Smooth muscle cell (in vitro differentiated cells): ENCODE measurements around the gene SF3B6. TPM values are rescaled to one million over a fixed set of nuclear protein-coding genes. Genes with fewer than 3 reads are reported as not detected.
"Not testable (repeated sequence)": the region's sequence is repeated elsewhere in the genome, so short reads cannot be mapped to it uniquely, and the experiment has no call there.

Experiments
- DNase-seq: peaks from one replicate; lab custom pipeline; 2025; ENCODE audit not compliant: unreplicated experiment; lab: John Stamatoyannopoulos, UW
- H2AFZ ChIP-seq: fragments of 200-600 bp; sonication (generic); 2 replicates; pipeline ENCODE4 v1.6.0; 2016; ENCODE audit warnings: antibody characterized with exemption, low read depth, mild to moderate bottlenecking
- H3F3A ChIP-seq: fragments of 200-600 bp; sonication (generic); 2 replicates; pipeline ENCODE4 v1.6.0; 2017; ENCODE audit warnings: antibody characterized with exemption, low read depth
- H3K27ac ChIP-seq: fragments of 200-600 bp; sonication (generic); 2 replicates; pipeline ENCODE4 v1.5.1; 2016; ENCODE audit warnings: low read depth, mild to moderate bottlenecking
- H3K27me3 ChIP-seq: fragments of 200-600 bp; sonication (generic); 2 replicates; pipeline ENCODE4 v1.6.1; 2016; ENCODE audit warnings: low read depth, mild to moderate bottlenecking
- H3K36me3 ChIP-seq: fragments of 200-600 bp; sonication (generic); 2 replicates; pipeline ENCODE4 v1.5.1; 2016; ENCODE audit warnings: low read depth
- H3K4me1 ChIP-seq: fragments of 200-600 bp; sonication (generic); 2 replicates; pipeline ENCODE4 v1.5.1; 2016; ENCODE audit warnings: low read depth
- H3K4me2 ChIP-seq: fragments of 200-600 bp; sonication (generic); 2 replicates; pipeline ENCODE4 v1.6.0; 2016; ENCODE audit warnings: mild to moderate bottlenecking
- H3K4me3 ChIP-seq: fragments of 200-600 bp; sonication (generic); 2 replicates; pipeline ENCODE4 v1.5.1; 2016; ENCODE audit warnings: mild to moderate bottlenecking
- H3K79me2 ChIP-seq: fragments of 200-600 bp; sonication (generic); 2 replicates; pipeline ENCODE4 v1.6.0; 2016; ENCODE audit warnings: low read depth, mild to moderate bottlenecking
- H3K9ac ChIP-seq: fragments of 200-600 bp; sonication (generic); 2 replicates; pipeline ENCODE4 v1.6.0; 2016; ENCODE audit warnings: low read depth
- H3K9me3 ChIP-seq: fragments of 200-600 bp; sonication (generic); replicated peaks from 2 replicates; pipeline ENCODE4 v1.5.1; 2016; ENCODE audit warnings: low read depth
- H4K20me1 ChIP-seq: fragments of 200-600 bp; sonication (generic); 2 replicates; pipeline ENCODE4 v1.6.0; 2016; ENCODE audit warnings: low read depth
- WGBS: methylation state at CpG from one replicate; pipeline ENCODE4 v1.1.7; 2016; ENCODE audit warnings: low lambda C conversion rate; 5-methylcytosine and 5-hydroxymethylcytosine counted together
- polyA plus RNA-seq: library from polyadenylated mRNA; unstranded; fragments of >200 nt; fragmentation: Nextera tagmentation; extraction: Ambion mirVana; gene quantifications from 2 replicates; pipeline ENCODE4 v1.2.1, GENCODE V29; 2016
- total RNA-seq: library from RNA; depleted of rRNA; stranded (reverse); fragments of >200 nt; gene quantifications from 2 replicates; pipeline ENCODE4 v1.2.3, GENCODE V29; 2014
- TF ChIP-seq, protein P1 (sequence below): fragments of 200-600 bp; sonication (generic); IDR thresholded peaks from 2 replicates; pipeline ENCODE4 v1.5.1; 2017; ENCODE audit warnings: borderline replicate concordance, mild to moderate bottlenecking, antibody characterized with exemption; ENCODE audit not compliant: insufficient read depth, poor library complexity, severe bottlenecking

Gene SF3B6
- total and polyA plus RNA-seq, 2 experiments from 2014 or later, result 210 to 260 TPM

DNA sequence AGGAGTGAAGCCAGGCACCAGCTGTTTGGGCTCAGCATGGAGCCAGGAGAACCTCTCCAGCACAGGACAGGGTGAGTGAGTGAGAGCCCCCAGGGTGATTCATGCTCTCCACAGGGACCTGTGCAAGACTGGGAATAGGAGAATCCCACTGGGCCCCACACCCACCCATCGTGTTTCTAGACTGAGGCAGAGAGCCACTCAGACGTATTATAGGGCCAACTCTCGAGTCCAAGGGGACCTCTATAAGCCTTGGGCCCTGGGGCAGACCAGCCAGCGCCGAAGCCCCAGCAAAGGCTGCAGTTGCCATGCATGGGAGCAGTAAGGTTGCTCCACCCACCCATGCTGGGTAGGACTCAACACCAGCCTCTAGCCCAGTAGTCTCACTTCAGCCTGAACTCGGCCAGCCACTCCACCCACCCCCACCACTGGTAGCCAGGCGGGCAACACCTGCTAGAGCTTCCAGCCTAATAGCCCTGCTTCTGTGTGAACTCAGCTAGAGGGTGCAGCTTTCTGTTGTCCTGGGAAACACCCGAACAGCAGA lies 28.1 kb upstream of the SF3B6 start:
- no peak overlapping the region for H3K4me2 ChIP-seq
- H4K20me1 ChIP-seq, result no peaks in the 10 kb centered on the region
- no peaks in the 10 kb centered on the region for H3K9me3 ChIP-seq
- H3K27me3 ChIP-seq, result no peaks in the 10 kb centered on the region
- H3K79me2 ChIP-seq, result no peaks in the 10 kb centered on the region
- no peaks in the 10 kb centered on the region for H3K36me3 ChIP-seq
- H3K27ac ChIP-seq, result no peak overlapping the region
- no peak overlapping the region for H3K9ac ChIP-seq
- no peak for DNase-seq
- TF ChIP-seq, protein P1, sequence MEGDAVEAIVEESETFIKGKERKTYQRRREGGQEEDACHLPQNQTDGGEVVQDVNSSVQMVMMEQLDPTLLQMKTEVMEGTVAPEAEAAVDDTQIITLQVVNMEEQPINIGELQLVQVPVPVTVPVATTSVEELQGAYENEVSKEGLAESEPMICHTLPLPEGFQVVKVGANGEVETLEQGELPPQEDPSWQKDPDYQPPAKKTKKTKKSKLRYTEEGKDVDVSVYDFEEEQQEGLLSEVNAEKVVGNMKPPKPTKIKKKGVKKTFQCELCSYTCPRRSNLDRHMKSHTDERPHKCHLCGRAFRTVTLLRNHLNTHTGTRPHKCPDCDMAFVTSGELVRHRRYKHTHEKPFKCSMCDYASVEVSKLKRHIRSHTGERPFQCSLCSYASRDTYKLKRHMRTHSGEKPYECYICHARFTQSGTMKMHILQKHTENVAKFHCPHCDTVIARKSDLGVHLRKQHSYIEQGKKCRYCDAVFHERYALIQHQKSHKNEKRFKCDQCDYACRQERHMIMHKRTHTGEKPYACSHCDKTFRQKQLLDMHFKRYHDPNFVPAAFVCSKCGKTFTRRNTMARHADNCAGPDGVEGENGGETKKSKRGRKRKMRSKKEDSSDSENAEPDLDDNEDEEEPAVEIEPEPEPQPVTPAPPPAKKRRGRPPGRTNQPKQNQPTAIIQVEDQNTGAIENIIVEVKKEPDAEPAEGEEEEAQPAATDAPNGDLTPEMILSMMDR, result no peak
- H2AFZ ChIP-seq, result no peak overlapping the region
- no peaks in the 10 kb centered on the region for H3K4me1 ChIP-seq
- H3F3A ChIP-seq, result no peaks in the 10 kb centered on the region
- 97% methylated on average over 8 of the region's 8 CpGs for WGBS
- H3K4me3 ChIP-seq, result no peak overlapping the region

DNA sequence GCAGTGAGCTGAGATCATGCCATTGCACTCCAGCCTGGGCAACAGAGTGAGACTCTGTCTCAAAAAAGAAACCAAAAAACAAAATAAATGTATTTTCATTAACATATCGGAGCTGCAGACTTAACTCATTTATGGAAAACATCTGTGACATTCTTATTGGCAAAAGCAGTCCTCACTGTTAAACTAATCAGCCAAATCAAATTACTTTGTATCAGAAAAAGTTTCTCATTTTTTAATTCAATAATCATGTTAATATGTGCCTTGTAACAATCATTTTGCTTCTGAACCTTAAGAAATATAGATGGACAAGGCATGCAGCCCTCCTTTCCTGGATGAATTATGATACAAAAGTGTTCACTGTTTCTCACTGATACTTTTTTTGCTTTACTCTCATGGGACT lies 26.6 kb upstream of the SF3B6 start:
- H3K9me3 ChIP-seq, result no peaks in the 10 kb centered on the region
- no peaks in the 10 kb centered on the region for H3F3A ChIP-seq
- H3K4me2 ChIP-seq, result no peak overlapping the region
- H3K27ac ChIP-seq, result no peak overlapping the region
- TF ChIP-seq, protein P1, result no peak
- H2AFZ ChIP-seq, result no peak overlapping the region
- WGBS, result 100% methylated on average over 1 of the region's 1 CpG
- H4K20me1 ChIP-seq, result no peaks in the 10 kb centered on the region
- H3K79me2 ChIP-seq, result no peaks in the 10 kb centered on the region
- H3K9ac ChIP-seq, result no peak overlapping the region
- DNase-seq, result no peak
- H3K4me1 ChIP-seq, result no peaks in the 10 kb centered on the region
- no peak overlapping the region for H3K4me3 ChIP-seq
- no peaks in the 10 kb centered on the region for H3K27me3 ChIP-seq
- H3K36me3 ChIP-seq, result no peaks in the 10 kb centered on the region

DNA sequence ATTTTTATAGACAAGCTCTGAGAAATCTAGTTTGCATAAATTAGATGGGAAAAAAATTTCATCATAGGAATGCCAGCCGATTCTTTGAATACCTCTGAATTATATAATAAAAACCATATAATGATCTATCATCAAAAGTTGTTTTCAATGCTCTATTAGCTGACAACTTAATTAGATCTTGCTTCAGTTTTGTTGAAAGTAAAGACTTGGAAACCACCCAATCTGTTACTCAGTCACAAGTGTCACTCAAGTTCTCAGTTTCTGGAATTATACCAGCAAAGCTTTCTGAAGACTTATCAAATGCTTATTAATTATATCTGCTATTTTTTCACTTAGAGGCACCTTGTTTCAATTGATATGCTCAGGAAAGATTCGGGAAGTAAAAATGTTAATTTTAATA lies 25.9 kb upstream of the SF3B6 start:
- DNase-seq, result no peak
- no peaks in the 10 kb centered on the region for H3F3A ChIP-seq
- H3K4me3 ChIP-seq, result no peak overlapping the region
- no peak overlapping the region for H3K27ac ChIP-seq
- no peak overlapping the region for H3K4me2 ChIP-seq
- H3K79me2 ChIP-seq, result no peaks in the 10 kb centered on the region
- no peaks in the 10 kb centered on the region for H3K9me3 ChIP-seq
- TF ChIP-seq, protein P1, result no peak
- no peaks in the 10 kb centered on the region for H3K4me1 ChIP-seq
- H2AFZ ChIP-seq, result no peak overlapping the region
- H3K9ac ChIP-seq, result no peak overlapping the region
- no peaks in the 10 kb centered on the region for H3K27me3 ChIP-seq
- no peaks in the 10 kb centered on the region for H3K36me3 ChIP-seq
- 85% methylated on average over 2 of the region's 2 CpGs for WGBS
- no peaks in the 10 kb centered on the region for H4K20me1 ChIP-seq

DNA sequence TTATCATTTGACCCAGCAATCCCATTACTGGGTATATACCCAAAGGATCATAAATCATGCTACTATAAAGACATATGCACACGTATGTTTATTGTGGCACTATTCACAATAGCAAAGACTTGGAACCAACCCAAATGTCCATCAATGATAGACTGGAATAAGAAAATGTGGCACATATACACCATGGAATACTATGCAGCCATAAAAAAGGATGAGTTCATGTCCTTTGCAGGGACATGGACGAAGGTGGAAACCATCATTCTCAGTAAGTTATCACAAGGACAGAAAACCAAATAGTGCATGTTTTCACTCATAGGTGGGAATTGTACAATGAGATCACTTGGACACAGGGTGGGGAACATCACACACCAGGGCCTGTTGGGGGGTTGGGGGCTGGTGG lies 24.6 kb upstream of the SF3B6 start:
- DNase-seq, H4K20me1 ChIP-seq, H3K4me2 ChIP-seq, H3K79me2 ChIP-seq, H3K4me1 ChIP-seq, H3K27ac ChIP-seq, H3K9ac ChIP-seq, H3K9me3 ChIP-seq, H2AFZ ChIP-seq, H3K27me3 ChIP-seq, H3F3A ChIP-seq, H3K36me3 ChIP-seq, H3K4me3 ChIP-seq: not testable (repeated sequence)
- WGBS, result 91% methylated on average over 2 of the region's 2 CpGs

DNA sequence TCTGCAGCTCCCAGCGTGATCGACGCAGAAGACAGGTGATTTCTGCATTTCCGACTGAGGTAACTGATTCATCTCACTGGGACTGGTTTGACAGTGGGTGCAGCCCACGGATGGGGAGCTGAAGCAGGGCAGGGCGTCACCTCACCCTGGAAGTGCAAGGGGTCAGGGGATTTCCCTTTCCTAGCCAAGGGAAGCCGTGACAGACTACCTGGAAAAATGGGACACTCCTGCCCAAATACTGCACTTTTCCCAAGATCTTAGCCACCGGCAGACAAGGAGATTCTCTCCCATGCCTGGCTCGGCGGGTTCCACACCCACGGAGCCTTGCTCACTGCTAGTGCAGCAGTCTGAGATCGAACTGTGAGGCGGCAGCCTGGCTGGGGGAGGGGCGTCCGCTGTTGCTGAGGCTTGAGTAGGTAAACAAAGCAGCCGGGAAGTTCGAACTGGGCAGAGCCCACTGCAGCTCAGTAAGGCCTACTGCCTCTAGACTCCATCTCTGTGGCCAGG lies 19.1 kb upstream of the SF3B6 start:
- not testable (repeated sequence) for H3K4me1 ChIP-seq, H3K27me3 ChIP-seq, H3F3A ChIP-seq, DNase-seq, H3K4me3 ChIP-seq, H3K79me2 ChIP-seq, H3K9ac ChIP-seq, H4K20me1 ChIP-seq, H3K36me3 ChIP-seq, H3K4me2 ChIP-seq, H3K27ac ChIP-seq, H3K9me3 ChIP-seq, H2AFZ ChIP-seq
- 70% methylated on average over 17 of the region's 17 CpGs for WGBS

DNA sequence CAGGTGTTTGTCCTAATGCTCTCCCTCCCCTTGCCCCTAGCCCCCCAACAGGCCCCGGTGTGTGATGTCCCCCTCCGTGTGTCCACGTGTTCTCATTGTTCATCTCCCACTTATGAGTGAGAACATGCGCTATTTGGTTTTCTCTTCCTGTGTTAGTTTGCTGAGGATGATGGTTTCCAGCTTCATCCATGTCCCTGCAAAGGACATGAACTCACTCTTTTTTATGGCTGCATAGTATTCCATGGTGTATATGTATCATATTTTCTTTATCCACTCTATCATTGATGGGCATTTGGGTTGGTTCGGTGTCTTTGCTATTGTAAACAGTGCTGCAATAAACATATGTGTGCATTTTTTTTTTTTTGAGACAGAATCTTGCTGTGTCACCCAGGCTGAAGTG lies 17.1 kb upstream of the SF3B6 start:
- not testable (repeated sequence) for H3K4me2 ChIP-seq, H3K27me3 ChIP-seq, H3K9ac ChIP-seq, H3K79me2 ChIP-seq, DNase-seq, H3K4me1 ChIP-seq, H3K9me3 ChIP-seq, H3K27ac ChIP-seq, H2AFZ ChIP-seq, H3F3A ChIP-seq, H4K20me1 ChIP-seq, H3K36me3 ChIP-seq, H3K4me3 ChIP-seq
- 100% methylated on average over 5 of the region's 5 CpGs for WGBS
